Stomach (tissue), 9 donors: ENCODE measurements around the gene DBP. TPM values are rescaled to one million over a fixed set of nuclear protein-coding genes. Genes with fewer than 3 reads are reported as not detected.

Experiments used
- DNase-seq, 2 donors: peaks; one replicate each; pipeline versions ENCODE4 v3.0.0 to v3.0.0-alpha.2; 2013 to 2019
- H3K27ac ChIP-seq, 5 donors: fragments of 200-600 bp in 4 of 5; sonication (generic) in 4 of 5; one replicate each; pipeline ENCODE4 v1.5.1; 2013 to 2019; ENCODE audit warnings: mild to moderate bottlenecking in 1 of 5, moderate library complexity in 1 of 5
- H3K27me3 ChIP-seq, 3 donors: fragments of 200-600 bp; sonication (generic); one replicate each; pipeline ENCODE4 v1.5.1; 2017 to 2019; ENCODE audit warnings: mixed run types in 1 of 3
- H3K36me3 ChIP-seq, 4 donors: fragments of 200-600 bp; sonication (generic); 1 replicate in 3 of 4; 2 replicates in 1 of 4; pipeline ENCODE4 v1.5.1; 2016 to 2019
- H3K4me1 ChIP-seq, 4 donors: fragments of 200-600 bp; sonication (generic); one replicate each; pipeline ENCODE4 v1.5.1; 2016 to 2019
- H3K4me3 ChIP-seq, 4 donors: fragments of 200-600 bp; sonication (generic) in 3 of 4; one replicate each; pipeline ENCODE4 v1.5.1; 2016 to 2019; ENCODE audit warnings: mild to moderate bottlenecking in 1 of 4
- H3K9me3 ChIP-seq, 4 donors: fragments of 200-600 bp; sonication (generic); one replicate each; pipeline ENCODE4 v1.5.1; 2016 to 2019
- EP300 ChIP-seq: sonication (generic); formaldehyde crosslinking; IDR thresholded peaks from one replicate; pipeline ENCODE4 v1.6.1; 2017; ENCODE audit warnings: antibody characterized with exemption
- POLR2A ChIP-seq, 4 donors: fragments of 450-650 bp; IDR thresholded peaks; one replicate each; pipeline ENCODE4 v1.6.1; 2016; ENCODE audit warnings: antibody characterized with exemption in 4 of 4, control low read depth in 2 of 4, mild to moderate bottlenecking in 1 of 4, moderate library complexity in 1 of 4
- POLR2AphosphoS5 ChIP-seq, 3 donors: sonication (generic); formaldehyde crosslinking; IDR thresholded peaks; one replicate each; pipeline ENCODE4 v1.6.1; 2016; ENCODE audit warnings: antibody characterized with exemption in 3 of 3
- WGBS, 5 donors: extraction: QIAGEN DNeasy Blood & Tissue Kit in 3 of 5; methylation state at CpG; one replicate each; pipeline versions ENCODE4 v1.1.5 to v1.1.7; 2013 to 2018; 5-methylcytosine and 5-hydroxymethylcytosine counted together
- intact Hi-C: fragments of 100-400 bp; cut with DNase I; formaldehyde crosslinking; loops from one replicate; pipeline ENCODE4 v1.15.1; 2023; ENCODE audit warnings: low total_unique reads
- polyA plus RNA-seq, 3 donors: library from polyadenylated mRNA; stranded (reverse); fragments of 200-250 nt; gene quantifications; one replicate each; pipeline ENCODE4 v1.2.3, GENCODE V29; 2013
- total RNA-seq, 5 donors: library from RNA; depleted of rRNA; stranded (reverse); fragments of >200 nt; gene quantifications; one replicate each; pipeline versions ENCODE4 v1.1.0 to v1.2.3, GENCODE V29; 2014 to 2016
- TF ChIP-seq, protein P1 (sequence below), 7 experiments: fragments of 450-650 bp in 4 of 7; fragments of 200-600 bp in 3 of 7; sonication (generic) in 3 of 7; IDR thresholded peaks; one replicate each; pipeline ENCODE4 v1.5.1; 2016 to 2019; ENCODE audit warnings: antibody characterized with exemption in 7 of 7, control low read depth in 2 of 7, mild to moderate bottlenecking in 1 of 7
- donor health status: healthy with polysubstance abuse.
- donor health status: Bipolar disorder and iron deficiency.
- donor health status: healthy.

The DBP gene
- total and polyA plus RNA-seq, 8 donors: 4.2 to 29.0 (median 9.6) TPM; not detected in 1

DNA sequence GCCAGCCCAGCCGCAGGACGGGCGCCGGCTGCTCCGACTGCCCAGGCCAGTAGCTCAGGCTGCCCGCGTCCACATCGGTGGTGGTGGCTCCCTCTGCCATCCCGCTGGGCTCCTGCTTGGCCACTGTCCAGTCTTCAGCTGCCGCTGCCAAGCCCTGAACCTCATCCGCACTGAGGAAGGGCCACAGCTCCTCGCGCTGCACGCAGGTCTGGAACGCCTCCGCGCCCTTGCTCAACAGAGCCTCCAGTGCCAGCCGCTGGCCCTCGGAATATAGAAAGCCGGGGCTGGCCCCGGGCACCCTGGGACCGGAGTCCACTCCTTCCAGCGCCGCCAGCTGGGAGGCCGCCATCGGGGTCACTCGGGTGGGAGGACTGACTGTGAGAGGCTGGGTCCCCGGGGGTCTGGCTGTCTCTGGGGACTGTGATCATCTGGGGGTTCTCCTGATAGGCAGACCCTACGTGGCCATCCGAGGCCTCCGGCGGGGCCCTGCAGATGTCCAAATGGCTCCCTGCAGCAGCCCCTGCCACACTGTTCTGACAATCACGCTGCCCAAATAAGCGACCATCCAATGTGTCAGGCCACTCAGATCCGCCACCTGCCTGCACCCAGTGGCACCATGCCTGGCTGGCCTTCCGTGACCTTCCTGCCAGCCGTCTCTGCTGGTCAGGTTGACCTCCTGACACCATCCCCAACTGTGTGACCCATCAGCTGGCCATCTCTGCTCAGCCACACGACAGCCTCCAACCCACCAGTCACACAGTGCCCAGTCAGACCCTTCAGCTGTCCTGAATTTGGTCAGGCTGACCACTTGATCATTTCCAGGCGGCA lies 23.9 kb downstream of the DBP start:
- Histone ChIP-seq H3K27me3 (no peaks in the 10 kb centered on the region), H3K27ac (peak overlapping the region; percentile 77 to 94 (median 93)), H3K4me3 (peak overlapping the region in 3 of 4 donors; percentile 30 to 93 (median 37)), H3K36me3 (peaks cover 24 to 41% (median 31%) of the 10 kb centered on the region in 4 donors), H3K4me1 (peaks cover 34 to 65% (median 52%) of the 10 kb centered on the region in 4 donors), H3K9me3 (no peaks in the 10 kb centered on the region)
- intact Hi-C loops: no loop called here
- no peak for TF ChIP-seq POLR2A (IDR thresholded peaks at IDR 0.05)
- TF ChIP-seq, protein P1, sequence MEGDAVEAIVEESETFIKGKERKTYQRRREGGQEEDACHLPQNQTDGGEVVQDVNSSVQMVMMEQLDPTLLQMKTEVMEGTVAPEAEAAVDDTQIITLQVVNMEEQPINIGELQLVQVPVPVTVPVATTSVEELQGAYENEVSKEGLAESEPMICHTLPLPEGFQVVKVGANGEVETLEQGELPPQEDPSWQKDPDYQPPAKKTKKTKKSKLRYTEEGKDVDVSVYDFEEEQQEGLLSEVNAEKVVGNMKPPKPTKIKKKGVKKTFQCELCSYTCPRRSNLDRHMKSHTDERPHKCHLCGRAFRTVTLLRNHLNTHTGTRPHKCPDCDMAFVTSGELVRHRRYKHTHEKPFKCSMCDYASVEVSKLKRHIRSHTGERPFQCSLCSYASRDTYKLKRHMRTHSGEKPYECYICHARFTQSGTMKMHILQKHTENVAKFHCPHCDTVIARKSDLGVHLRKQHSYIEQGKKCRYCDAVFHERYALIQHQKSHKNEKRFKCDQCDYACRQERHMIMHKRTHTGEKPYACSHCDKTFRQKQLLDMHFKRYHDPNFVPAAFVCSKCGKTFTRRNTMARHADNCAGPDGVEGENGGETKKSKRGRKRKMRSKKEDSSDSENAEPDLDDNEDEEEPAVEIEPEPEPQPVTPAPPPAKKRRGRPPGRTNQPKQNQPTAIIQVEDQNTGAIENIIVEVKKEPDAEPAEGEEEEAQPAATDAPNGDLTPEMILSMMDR (IDR thresholded peaks at IDR 0.05): no peak
- TF ChIP-seq EP300: no peak
- TF ChIP-seq POLR2AphosphoS5 (IDR thresholded peaks at IDR 0.05): peak in 2 of 3 donors; percentile 30 to 39
- WGBS, 5 donors: 33 to 75% (median 51%) methylated on average over 11 to 39 of the region's 39 CpGs
- DNase-seq: peak in 1 of 2 donors; percentile 87

DNA sequence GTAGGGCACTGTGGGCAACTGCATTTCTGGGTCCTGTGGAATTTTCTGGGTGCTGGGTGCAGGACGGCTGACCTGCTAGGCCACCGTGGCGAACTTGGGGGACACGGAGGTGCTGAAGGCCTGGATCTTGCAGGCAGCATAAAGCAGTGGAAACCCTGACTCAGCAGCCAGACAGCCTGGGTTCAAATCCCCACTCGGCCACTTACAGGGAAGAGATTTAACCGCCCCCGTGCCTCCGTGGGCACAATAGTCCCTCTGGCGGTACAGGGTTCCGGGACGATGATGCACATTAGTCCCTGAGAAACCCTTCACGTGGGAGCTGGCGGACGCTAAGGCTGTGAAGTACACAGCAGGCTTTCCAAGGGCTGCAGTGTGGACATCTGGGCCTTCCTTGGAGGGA lies 25.3 kb downstream of the DBP start:
- Histone ChIP-seq H3K9me3 (no peaks in the 10 kb centered on the region), H3K4me3 (peak overlapping the region in 1 of 4 donors; percentile 9), H3K27me3 (no peaks in the 10 kb centered on the region), H3K36me3 (peaks cover 18 to 32% (median 23%) of the 10 kb centered on the region in 4 donors), H3K27ac (no peak overlapping the region), H3K4me1 (peaks cover 22 to 52% (median 38%) of the 10 kb centered on the region in 4 donors)
- intact Hi-C loops: no loop called here
- no peak for TF ChIP-seq POLR2AphosphoS5 (IDR thresholded peaks at IDR 0.05)
- TF ChIP-seq, protein P1 (IDR thresholded peaks at IDR 0.05): no peak
- TF ChIP-seq EP300: no peak
- TF ChIP-seq POLR2A (IDR thresholded peaks at IDR 0.05): no peak
- 89 to 95% (median 93%) methylated on average over 9 to 14 of the region's 14 CpGs for WGBS, 5 donors
- DNase-seq: no peak

DNA sequence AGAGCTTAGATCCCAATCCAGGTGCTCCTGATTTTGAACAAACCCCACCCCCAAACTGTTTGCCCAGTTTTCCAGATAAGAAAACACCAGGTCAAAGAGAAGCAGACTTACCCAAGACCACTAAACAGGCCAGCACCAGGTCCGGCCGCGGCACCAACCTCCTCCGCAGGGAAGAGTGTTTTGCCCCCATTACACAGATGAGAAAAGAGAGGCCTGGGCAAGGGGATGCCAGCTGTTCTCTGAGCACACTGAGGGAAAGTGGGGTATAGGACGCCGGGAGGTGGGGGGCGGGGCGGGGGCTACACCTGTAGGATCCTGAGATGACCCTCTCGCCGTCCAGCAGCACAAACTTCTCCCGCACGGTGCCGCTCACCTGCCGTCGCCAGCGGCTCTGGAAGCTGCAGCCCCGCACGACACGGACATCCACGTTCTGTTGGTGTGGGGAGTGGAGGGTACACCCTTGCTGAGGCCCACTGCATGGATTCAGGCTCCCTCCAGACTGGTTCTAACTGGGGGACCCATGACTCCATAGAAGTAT lies 27.5 kb downstream of the DBP start:
- WGBS, 5 donors: 88 to 97% (median 91%) methylated on average over 14 to 20 of the region's 20 CpGs
- no peak for DNase-seq
- Histone ChIP-seq H3K27me3 (no peaks in the 10 kb centered on the region), H3K36me3 (peaks cover 0 to 11% (median under 1%) of the 10 kb centered on the region in 4 donors), H3K9me3 (no peaks in the 10 kb centered on the region), H3K4me1 (peaks cover under 1 to 29% (median 18%) of the 10 kb centered on the region in 4 donors), H3K27ac (no peak overlapping the region), H3K4me3 (no peak overlapping the region)
- TF ChIP-seq POLR2A (IDR thresholded peaks at IDR 0.05) (no peak), POLR2AphosphoS5 (IDR thresholded peaks at IDR 0.05) (no peak), EP300 (no peak)
- TF ChIP-seq, protein P1 (IDR thresholded peaks at IDR 0.05): no peak
- intact Hi-C loops: no loop called here

DNA sequence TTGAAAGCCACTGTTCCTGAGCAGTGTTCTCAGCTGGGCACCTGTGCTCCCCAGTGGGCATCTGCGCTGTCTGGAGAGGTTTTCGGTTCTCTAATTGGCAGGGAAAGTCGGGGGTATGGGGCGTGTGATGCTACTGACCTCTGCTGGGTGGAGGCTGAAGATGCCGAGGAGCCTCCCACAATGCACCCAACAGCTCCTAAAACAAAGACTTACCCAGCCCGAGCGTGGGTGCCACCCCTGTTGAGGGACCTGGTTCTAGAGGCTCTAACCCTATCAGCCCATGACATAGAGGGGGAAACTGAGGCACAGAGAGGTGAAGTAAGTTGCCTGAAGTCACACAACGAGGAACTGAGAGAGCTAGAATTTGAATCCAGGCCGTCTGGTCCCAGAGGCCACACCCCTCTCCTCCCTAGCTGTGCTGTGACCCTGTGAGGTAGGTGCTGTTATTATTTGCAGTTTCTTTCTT lies 28.3 kb downstream of the DBP start:
- intact Hi-C loops: no loop called here
- H3K27ac ChIP-seq: no peak overlapping the region
- H3K27me3 ChIP-seq: no peaks in the 10 kb centered on the region
- H3K9me3 ChIP-seq: no peaks in the 10 kb centered on the region
- TF ChIP-seq POLR2A (IDR thresholded peaks at IDR 0.05): no peak
- TF ChIP-seq EP300: no peak
- TF ChIP-seq, protein P1 (IDR thresholded peaks at IDR 0.05): peak in 2 of 7 experiments; percentile 6 to 17
- no peak for TF ChIP-seq POLR2AphosphoS5 (IDR thresholded peaks at IDR 0.05)
- 29 to 50% (median 42%) methylated on average over 9 of the region's 9 CpGs for WGBS, 5 donors
- peaks cover 0 to 11% (median 0%) of the 10 kb centered on the region in 4 donors for H3K36me3 ChIP-seq
- DNase-seq: peak in 1 of 2 donors; percentile 58
- H3K4me3 ChIP-seq: no peak overlapping the region
- peaks cover 0 to 24% (median 12%) of the 10 kb centered on the region in 4 donors for H3K4me1 ChIP-seq
